HG03558 (cell line): Measurements from ENCODE around the gene ALDH9A1.
"Not testable (repeated sequence)": the region's sequence is repeated elsewhere in the genome, so short reads cannot be mapped to it uniquely, and the experiment has no call there.

Source experiments
- ATAC-seq: cut with Tn5 transposase; IDR thresholded peaks from one replicate; pipeline ENCODE4 v1.9.1; 2021; ENCODE audit warnings: moderate number of reproducible peaks; ENCODE audit not compliant: unreplicated experiment; ENCODE audit errors: extremely low read depth

Gene ALDH9A1

DNA sequence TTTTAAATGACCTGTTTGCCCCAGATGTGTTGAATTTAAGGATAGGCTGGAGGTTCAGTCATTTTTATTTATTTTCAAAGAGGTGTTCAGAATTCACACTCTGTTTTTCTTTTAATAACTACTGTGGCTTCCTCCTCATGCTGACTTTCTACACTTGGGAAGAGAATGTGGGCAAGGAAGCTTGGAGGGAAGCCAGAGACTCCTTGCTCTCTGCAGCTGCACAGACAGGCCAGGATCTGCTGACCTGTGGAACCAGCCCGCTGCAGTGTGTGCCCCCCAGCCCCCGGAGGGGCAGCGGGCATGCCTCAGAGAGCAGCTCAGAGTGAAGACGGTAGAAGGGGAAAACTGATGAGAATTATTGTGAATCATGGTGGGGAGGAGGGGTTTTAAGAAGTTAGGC lies 50.4 kb downstream of the ALDH9A1 start:
- ATAC-seq = no peak

DNA sequence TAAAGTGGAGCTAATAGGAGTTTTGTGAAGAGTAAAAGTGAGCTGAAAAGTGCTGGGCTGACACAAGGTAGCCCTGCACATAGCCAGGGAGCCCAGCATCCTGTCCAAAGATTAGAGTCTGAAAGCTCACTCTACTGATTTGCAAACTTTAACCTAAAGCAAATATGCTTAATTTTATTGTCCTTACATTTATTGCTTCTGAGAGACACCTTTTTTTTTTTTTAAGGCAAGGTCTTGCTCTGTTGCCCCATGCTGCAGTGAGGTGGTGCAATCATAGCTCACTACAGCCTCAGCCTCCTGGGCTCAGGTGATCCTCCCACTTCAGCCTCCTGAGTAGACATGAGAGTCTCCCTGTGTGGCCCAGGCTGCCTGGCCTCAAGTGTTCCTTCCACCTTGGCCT lies 50.8 kb downstream of the ALDH9A1 start:
- ATAC-seq = no peak

DNA sequence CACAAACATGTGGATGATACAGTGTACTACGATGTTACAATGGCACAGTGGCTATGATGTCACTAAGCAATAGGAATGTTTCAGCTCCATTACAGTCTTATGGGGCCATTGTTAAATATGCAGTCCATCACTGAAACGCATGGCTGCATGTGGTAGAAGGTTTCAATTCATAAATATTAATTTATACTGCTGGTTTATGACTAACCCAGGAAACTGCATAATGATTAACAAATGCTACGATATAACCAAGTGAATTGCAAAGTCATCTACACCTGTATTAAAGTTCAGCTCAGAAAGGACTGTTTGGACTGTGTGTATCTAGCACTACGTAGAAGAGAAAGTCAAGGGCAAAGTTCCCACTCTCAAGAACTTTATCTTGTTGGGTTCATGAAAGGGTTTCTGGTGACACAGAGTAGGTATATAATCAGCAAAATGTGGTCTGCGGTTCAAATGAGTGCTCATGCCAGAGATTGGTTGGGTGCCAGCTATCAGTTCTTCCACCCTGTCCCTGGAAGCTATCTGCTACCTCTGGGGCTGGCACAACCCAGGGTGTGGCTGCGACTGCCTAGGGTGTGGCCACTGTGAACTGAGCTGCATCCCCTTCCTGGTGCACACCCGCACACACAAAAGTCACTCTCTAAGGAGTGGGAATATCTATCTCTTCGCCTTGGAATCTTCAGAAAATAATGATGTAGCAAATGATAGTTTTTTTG lies 52.6 kb downstream of the ALDH9A1 start:
- no peak for ATAC-seq

DNA sequence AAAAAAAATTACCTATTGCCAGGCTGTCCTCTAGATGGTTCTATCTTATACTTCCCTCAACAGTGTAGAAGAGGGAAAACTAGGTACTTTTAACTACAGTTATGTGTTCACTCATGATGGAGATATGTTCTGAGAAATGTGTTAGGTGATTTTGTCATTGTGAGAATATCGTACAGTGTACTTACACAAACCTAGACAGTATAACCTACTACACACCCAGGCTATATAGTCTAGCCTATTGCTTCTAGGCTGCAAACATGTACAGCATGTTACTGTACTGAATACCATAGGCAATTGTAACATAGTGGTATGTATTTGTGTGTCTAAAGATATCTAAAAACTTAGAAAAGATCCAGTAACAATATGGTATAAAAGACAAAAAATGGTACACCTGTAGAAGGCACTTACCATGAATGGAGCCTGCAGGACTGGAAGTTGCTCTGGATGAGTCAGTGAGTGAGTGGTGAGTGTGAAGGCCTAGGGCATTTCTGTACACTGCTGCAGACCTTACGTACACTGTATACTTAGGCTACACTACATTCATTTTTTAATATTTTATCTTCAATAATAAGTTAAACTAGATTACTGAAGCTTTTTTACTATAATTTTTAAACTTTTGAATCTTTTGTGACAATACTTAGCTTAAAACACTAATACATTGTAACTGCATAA lies 54.2 kb downstream of the ALDH9A1 start:
- no peak for ATAC-seq

DNA sequence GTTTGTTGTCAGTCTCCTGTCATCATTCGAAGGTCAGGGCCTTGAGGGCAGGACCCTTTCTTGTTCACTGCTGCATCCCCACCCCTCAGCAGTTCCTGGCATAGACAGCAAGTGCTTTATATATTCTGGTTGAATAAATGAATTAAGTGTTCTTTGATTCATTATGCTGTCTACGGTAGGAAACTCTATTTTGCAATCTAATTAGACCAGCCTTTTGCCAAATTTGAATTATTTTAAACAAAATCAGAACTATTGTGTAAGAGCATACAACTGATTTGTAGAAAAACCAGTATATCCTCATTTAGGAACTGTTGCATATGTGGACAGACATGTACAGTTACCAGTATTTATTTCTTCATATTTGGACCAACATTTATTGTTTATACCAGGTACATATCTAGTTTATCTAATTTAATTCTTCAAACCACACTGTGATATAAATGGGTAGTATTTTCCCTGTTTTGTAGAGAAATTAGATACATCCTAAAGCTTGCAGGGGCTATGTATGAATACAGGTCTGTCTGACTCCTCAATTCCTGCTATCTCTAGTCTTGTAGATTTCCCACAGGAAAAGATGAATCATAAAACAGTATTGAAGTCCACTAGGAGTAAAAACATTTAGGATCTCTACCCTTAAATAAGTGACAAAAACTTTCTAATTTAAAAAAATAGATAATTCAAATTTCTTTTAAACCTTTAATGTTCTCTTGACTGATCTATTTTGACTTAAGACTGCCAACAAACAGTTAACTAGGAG lies 57.0 kb downstream of the ALDH9A1 start:
- ATAC-seq = no peak

DNA sequence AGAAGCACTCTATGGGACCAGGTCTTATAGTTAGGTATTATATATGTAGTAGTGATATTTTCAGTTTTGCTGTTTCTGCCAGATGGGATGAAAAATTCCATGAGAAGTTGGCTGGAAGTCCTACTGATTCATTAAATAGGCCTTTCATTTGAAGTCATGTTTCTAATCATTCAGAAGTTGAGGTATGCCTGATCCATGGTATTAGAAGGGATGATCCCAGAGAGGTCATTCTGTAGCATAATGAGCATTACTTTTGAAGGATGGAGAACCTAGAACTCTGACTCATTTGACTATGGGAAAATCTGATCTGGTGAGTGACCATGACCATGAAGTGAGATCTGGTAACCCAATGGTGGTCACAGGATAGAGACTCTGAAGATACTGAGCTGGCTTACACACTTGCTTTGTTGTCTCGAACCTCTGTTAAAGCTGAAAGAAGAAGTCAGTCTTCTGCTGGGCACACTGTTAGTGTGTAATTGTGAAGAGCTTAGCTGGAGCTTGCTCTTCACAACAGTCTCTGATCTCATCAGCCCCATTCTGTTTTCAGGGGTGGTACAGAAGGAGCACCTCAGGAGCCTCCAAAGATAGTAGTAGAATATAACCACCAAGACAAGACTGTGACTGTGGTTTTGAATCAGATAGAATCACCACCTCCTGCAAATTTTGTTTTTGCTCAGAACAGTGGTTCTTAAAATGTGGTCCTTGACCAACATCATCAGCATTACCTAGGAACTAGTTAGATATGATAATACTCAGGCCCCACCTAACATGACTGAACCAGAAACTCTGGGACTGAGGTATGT lies 58.3 kb downstream of the ALDH9A1 start:
- ATAC-seq = no peak

DNA sequence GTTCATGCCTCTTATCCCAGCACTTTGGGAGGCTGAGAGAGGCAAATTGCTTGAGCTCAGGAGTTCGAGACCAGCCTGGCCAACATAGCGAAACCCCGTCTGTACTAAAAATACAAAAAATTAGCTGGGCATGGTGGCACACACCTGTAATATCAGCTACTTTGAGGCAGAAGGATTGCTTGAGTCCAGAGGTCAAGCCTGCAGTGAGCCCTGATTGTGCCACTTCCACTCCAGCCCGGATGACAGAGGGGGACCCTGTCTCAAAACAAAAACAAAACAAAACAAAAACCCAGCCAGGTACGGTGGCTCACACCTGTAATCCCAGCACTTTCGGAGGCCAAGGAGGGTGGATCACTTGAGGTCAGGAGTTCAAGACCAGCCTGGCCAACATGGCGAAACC lies 60.2 kb downstream of the ALDH9A1 start:
- ATAC-seq = not testable (repeated sequence)

DNA sequence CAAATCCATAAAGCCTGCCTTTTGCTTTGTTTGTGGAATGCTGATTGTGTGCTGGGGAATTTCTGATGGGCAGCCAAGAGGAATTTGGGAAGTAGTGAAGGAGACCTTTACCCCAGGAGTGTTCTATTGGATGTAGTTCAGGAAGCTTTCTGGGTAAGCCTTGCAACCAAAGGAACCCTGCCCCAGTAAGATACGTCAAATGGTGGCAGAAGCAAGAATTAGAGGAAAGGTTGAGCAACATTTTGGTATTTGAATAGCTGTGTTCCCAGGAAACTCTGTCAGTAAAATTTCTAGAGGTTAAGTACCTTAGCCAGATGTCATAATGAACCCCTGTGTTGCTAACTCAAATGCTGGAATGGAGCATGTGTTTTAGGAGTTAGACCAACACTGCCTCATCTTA lies 60.9 kb downstream of the ALDH9A1 start:
- ATAC-seq = no peak

DNA sequence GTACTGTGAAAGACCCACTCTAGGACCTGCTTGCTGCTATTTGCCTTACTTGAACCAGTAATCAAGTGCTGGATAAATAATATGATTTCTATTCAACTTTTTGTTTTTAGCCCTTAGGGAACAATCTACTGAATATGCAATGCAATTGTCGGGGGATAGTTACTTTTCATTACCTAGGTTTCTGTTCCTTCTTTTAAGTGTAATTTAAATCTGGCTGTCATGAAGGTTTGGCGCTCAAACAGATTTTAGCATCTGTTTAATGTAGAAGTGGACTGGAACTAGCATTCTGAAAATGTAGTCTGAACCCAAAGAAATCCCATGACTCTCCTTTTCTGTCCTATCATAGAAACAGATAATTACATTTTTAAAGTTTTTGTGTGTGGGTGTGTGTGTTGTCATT lies 62.5 kb downstream of the ALDH9A1 start:
- ATAC-seq = no peak

DNA sequence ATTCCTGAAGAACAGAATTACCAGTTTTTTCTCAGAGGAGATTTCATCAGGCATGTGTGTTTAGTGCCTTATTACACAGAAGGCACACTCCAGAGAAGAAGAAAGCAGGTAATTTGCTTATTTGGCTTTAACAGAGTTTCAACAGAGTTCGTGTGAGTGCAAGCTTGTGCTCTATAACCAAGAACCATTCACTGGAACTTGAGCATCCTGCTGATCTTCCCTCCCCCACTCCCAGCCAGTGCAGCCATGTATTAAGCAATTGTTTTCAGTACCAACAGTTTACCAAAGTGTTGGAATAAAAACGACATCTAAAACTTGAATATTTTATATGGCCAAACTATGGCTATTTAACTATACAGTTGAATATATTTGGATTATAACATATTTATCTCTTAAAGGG lies 63.0 kb downstream of the ALDH9A1 start:
- no peak for ATAC-seq

DNA sequence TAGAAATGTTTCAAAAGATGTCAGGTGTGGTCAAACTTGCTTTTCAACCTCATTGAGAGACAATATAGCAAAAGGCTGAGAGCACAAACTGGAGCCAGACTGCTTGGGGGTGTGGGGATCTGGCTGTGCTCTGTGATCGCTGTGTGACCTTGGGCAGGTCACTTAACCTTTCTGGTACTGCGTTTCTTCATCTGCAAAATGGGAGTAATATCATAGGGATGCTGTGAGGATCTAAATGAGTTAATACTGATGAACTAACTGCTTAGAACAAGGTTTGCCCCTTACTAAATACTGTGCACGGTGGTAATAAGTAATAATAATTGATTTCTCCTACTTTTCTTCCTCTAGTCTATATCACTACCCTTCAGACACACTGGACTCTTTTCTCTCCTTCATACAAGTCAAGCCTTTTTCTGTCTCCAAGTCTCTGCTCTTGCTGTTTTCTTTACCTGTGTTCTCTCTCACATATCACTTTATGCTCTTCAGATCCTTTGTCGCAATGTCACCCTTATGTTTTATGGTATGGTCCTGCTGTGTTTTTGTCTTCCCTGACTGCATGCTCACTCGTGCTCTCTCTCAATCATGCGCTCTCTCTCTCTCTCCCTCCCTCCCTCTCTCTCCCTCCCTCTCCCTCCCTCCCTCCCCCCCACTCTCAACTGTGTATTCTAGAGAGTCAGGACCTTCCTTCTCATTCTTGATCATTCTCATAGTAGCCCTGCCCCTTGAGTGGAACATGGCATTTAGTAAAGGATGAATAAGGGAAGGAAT lies 64.0 kb downstream of the ALDH9A1 start:
- no peak for ATAC-seq

DNA sequence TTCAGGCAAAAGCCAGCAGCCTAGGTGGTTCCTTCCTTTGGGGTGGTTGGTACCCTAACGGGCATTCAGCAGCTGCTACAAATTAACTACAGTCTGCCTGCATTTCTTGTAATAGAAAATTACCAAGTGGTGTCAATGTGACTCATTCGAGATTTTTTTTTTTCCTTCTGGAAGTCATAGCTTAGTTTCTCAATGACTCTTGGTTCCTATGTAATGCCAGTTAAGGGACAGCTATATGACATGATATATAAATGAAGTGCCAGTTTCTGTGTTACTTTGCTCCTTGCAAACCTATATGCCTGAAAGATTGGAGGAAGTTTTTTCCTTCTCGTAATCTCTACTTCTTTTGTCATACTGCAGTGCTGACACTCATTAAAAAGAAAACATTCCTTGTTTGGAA lies 64.7 kb downstream of the ALDH9A1 start:
- ATAC-seq = no peak

DNA sequence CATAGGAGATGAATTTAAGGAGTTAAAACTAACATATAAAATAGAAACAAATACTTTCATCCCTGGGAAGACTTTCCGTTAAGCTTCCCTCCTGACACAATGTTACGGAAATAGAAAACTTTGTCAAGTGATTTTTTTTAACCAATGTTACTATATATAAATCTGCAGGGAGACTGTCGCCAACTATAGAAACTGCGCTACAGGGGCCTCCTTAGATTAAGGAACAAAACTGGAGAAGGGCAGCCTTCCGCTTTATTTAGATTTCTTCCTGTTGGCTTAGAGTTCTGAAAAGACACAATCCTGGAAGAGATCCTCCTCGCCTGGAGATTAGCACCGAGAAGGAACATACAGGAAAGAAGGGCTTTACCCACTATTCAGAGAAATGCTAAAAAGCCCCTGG lies 65.9 kb downstream of the ALDH9A1 start:
- no peak for ATAC-seq

DNA sequence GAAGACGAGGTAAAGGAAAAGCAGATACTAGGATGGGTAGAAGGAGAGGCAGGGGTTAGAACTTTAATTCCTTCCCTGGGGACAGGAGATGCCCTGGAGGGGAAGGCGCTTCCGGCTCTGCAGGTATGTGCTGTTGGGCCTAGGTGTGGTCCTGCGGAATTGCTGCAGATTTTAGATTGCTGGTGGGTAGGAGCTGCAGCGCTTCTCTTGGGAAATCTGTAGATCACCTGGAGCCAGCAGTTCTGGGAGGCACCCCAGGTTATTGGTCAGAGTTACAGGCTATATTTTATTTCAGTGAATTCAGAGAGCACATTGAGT lies 66.3 kb downstream of the ALDH9A1 start:
- ATAC-seq = no peak

DNA sequence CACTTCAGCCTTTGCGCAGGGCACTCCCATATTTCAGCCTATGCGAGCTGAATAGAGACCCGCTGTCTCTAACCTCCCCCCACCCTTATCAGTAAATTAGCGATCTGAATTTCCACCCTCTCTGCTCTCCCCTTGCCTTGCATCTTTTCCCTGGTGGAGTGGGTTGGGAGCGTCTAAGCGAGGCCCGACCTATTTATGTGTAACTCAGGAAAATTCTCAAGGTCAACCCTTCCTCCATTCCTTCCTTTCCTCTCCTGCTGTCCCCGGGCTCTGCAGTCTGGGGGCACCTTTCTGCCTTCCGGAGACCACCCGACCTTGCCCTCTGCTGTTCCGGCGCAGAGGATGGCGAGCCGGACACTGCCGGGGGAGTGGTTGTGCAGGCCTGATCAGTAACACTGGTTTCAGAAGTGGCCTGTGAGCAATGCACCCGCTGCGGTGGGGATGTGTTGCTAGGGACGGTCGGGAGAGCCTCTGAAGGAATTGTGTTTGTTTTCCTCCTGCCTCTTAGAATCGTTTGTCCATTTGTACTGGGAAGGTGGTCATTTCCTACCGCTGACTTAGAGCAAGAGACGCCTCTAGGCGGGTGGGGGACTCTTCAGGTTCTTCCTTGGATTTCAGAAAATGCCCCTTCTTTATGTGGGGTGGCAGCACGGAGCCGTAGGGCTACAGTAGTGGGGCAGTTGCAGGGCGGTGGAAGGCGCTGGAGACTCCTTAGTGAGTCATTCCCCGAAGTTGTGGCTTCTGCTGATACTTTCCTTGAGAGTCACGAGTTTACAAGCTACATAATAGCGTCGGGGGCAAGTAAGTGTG lies 66.8 kb downstream of the ALDH9A1 start:
- peak; percentile 29 for ATAC-seq

DNA sequence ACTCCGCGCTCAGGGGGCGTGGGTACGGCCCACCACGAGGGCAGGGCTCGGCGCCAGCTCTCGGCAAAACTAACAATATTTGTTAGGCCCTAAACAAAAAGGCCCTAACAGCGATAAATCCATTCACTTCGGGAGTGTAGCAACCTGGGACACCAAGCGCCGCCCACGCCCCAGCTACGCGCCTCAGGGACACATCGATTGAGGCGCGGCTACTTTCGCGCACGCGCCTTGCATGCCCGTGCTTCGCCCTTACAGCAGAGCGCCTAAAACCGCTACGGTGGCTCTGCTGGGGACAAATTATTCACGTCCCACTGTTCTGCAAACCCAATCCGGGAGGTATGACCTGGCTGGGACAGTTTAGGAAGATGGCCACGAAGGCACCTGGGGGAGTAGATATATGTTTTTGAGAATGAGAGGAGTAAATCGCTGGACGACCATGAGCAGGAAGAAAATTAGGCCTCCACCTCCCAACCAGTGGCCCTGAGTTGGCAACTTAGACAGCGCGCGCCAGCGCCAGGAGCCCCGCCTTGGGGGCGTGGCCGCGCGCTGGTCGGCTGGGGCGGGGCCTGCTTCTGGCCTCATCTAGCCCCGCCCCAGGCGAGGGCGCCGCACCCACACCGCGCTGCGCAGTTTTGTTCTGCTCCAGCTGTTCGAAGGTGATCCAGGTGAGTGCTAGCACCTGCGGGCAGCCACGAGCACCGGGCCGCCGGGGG lies 67.6 kb downstream of the ALDH9A1 start, which contains the start of gene MGST3:
MGST3 (plus strand) TSS at position 606 of the 713 bp plus-strand sequence. CDS start 18,614 bp downstream, outside the sequence.
- ATAC-seq = peak; percentile 65

DNA sequence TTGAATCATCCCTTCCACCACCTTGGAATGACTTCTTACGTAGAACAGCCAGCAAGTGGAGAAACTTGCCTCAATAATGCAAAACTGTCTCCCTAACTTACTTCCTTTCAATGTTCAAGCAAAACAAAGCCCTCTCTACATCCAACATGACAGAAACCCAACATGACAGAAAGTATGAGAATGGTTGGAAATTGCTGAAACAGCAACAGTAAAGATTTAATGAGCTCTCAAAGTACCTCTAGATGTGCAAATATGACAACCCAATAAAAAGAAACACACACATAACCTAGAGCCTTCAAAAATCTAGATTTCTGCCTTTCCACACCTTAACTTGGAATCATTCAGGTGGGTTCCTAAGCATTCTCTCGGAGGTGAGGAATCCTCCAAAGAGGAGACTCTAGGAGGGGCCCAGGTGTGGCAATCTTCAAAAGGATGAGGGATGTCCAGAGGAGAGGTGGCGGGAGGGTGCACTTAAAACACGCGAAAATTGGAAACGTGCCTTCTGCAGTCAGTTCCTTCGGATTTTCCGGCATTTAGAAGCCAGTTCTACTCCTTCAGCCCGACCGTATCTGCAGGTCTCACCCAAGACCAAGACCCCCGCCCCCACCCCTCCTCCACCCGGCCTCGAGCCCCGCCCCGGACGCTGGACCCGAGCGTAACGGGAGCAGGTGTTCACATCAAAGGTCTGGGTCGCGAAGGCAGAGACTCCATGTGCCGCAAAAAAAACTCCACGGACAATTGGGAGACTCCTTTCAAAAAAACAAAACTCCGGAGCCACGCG lies 68.3 kb downstream of the ALDH9A1 start:
- no peak for ATAC-seq

DNA sequence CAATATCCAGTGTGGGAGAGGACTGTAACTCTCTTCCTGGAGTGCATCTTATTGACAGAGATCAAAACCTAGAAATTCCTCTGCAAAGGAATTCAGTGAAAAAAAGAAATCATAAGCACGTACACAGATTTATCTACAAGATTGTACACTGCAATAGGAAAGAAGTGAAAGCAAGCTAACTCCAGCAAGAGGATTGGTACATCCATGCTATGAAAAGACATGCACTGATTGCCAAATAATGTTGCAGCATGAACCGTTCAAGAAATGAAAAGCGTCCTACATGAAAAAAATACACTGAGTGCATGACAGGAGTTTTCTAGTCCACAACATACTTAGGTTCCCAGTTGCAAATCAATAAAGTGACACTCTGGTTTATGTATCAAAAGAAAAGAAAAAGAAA lies 69.2 kb downstream of the ALDH9A1 start:
- ATAC-seq = no peak
